GM12874 (cell line): ENCODE measurements around the gene LEFTY1.

Source experiments
- TF ChIP-seq, protein P1 (sequence below): IDR thresholded peaks from 2 replicates; pipeline ENCODE4 v1.5.1; 2011; ENCODE audit warnings: low read depth, mild to moderate bottlenecking, control low read depth, low read length, moderate library complexity; ENCODE audit not compliant: insufficient read depth

Gene LEFTY1

DNA sequence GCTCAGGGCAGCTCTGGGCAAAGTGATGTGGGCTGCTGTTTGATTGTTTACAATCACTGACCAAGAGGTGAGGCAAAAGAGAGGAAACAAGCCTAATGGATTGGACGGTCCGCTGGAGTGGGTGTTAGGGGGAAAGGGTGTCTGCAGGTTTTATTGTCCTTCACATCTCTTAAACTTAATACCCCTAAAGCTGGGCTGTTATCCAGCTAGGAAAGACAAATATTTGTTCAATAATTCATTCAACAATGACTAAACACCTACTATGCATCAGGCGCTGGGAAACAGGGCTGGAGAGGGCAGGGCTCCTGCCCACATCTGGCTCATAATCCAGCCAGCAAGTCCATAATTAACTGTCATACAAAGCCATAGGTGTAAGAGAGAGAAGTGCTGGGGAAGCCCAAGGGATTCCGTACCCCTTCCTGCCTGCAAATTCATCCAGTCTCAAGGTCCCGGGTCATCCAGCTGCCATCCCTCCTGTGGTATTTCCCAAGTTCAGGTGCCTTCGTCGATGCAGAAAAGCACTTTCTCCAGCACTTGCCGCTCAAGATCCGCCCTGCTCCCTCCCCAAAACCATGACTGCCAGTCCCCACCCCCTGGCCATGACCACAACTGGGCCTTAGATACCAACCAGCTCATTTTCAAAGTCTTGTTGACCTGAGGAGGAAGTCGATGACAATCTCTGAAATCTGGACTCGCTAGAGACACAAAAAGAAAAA is 17.4 kb downstream of the LEFTY1 start:
- TF ChIP-seq, protein P1, sequence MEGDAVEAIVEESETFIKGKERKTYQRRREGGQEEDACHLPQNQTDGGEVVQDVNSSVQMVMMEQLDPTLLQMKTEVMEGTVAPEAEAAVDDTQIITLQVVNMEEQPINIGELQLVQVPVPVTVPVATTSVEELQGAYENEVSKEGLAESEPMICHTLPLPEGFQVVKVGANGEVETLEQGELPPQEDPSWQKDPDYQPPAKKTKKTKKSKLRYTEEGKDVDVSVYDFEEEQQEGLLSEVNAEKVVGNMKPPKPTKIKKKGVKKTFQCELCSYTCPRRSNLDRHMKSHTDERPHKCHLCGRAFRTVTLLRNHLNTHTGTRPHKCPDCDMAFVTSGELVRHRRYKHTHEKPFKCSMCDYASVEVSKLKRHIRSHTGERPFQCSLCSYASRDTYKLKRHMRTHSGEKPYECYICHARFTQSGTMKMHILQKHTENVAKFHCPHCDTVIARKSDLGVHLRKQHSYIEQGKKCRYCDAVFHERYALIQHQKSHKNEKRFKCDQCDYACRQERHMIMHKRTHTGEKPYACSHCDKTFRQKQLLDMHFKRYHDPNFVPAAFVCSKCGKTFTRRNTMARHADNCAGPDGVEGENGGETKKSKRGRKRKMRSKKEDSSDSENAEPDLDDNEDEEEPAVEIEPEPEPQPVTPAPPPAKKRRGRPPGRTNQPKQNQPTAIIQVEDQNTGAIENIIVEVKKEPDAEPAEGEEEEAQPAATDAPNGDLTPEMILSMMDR: no peak

- TF ChIP-seq, protein P1: no peak
Observed at GRCh38 chr1:225870911-225871310, 18.0 kb downstream of the LEFTY1 start.

- TF ChIP-seq, protein P1: no peak
Observed at GRCh38 chr1:225868631-225869330, 20.2 kb downstream of the LEFTY1 start.

DNA sequence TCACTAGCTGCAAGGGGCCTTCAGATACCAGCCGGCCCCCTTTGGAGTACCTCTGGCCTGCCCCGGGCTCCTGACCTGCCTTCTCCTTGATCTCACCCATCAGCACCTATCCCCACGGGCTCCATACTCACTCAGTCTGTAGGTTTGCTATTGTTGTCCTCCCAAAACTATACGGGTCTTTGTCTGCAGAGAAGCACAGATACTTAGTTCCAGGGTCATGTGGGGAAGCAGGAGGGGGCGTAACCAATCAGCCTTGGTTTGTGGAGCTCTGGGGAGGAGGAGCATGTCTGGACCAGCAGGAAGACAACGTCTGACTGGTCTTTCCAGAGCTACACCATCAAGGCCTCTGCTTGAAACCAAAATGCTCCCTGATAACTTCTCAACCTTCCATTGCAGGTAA is 22.0 kb downstream of the LEFTY1 start:
- TF ChIP-seq, protein P1: no peak

GRCh38 chr1:225866061-225866837 is 22.7 kb downstream of the LEFTY1 start:
- TF ChIP-seq, protein P1: no peak

GRCh38 chr1:225865514-225865913 is 23.4 kb downstream of the LEFTY1 start:
- TF ChIP-seq, protein P1: no peak

DNA sequence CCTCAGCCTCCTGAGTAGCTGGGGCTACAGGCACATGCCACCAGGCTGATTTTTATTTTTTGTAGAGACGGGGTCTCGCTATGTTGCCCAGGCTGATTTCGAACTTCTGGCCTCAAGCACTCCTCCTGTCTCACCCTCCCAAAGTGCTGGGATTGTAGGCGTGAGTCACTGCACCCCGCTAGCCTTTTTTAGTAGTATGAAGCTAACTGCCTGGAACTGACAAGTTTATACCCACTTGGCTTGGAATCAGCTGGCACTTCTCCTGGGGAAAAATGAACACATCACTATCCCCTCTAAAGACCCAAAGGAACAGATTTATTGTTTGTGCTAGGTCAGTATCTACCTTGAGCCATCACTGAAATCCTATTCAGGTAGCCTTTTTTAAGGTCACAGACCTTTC is 25.8 kb downstream of the LEFTY1 start:
- TF ChIP-seq, protein P1: no peak
